ENCODE data around the gene PANX3. TPM values are rescaled to one million over a fixed set of nuclear protein-coding genes. Genes with fewer than 3 reads are reported as not detected.

The PANX3 gene, protein sequence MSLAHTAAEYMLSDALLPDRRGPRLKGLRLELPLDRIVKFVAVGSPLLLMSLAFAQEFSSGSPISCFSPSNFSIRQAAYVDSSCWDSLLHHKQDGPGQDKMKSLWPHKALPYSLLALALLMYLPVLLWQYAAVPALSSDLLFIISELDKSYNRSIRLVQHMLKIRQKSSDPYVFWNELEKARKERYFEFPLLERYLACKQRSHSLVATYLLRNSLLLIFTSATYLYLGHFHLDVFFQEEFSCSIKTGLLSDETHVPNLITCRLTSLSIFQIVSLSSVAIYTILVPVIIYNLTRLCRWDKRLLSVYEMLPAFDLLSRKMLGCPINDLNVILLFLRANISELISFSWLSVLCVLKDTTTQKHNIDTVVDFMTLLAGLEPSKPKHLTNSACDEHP
- 0.21 TPM for total RNA-seq (ENCODE audit: unreplicated experiment)
- long read RNA-seq, partial matches to known transcripts, result 0 of 1 reads
- long read RNA-seq, other reads (novel, unspliced or antisense), result 1 of 1 reads

DNA sequence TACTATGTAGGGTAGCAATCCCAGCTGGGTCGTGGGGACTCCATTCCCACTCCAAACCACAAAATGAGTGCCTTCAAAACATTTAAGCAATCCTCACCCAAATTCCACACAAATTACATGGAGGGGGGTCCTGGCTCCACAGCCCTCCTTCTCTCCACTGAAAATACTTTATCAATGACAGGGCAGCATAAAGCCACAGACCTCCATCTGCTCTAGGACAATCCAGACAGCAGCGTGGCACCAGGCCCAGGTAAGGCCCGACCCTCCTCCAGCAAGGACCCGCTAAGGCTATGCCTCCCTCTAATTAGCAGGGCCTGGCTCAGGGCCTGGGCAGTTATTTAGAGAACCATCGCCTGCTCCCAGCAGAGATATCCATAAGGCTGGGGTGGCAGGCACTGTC is at the start of gene PANX3:
TSS of gene PANX3 (plus strand) at position 365 of the 400 bp plus-strand sequence. CDS start 129 bp downstream, outside the sequence.
- Mint-ChIP-seq H3K9me3 (ENCODE audit: unreplicated experiment) (no peaks in the 10 kb centered on the region), H3K27ac (ENCODE audit: unreplicated experiment) (no peak within 1 kb of the TSS), H3K36me3 (ENCODE audit: low read depth, unreplicated experiment) (no peaks in the 10 kb centered on the region), H3K4me1 (ENCODE audit: unreplicated experiment) (peaks cover 6% of the 10 kb centered on the region), H3K27me3 (ENCODE audit: unreplicated experiment) (peaks cover 2% of the 10 kb centered on the region), H3K4me3 (ENCODE audit: unreplicated experiment) (no peak within 1 kb of the TSS)
- no peak for DNase-seq (ENCODE audit: low spot score)
- TF ChIP-seq, protein P1, sequence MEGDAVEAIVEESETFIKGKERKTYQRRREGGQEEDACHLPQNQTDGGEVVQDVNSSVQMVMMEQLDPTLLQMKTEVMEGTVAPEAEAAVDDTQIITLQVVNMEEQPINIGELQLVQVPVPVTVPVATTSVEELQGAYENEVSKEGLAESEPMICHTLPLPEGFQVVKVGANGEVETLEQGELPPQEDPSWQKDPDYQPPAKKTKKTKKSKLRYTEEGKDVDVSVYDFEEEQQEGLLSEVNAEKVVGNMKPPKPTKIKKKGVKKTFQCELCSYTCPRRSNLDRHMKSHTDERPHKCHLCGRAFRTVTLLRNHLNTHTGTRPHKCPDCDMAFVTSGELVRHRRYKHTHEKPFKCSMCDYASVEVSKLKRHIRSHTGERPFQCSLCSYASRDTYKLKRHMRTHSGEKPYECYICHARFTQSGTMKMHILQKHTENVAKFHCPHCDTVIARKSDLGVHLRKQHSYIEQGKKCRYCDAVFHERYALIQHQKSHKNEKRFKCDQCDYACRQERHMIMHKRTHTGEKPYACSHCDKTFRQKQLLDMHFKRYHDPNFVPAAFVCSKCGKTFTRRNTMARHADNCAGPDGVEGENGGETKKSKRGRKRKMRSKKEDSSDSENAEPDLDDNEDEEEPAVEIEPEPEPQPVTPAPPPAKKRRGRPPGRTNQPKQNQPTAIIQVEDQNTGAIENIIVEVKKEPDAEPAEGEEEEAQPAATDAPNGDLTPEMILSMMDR (IDR thresholded peaks at IDR 0.05; ENCODE audit: unreplicated experiment), result no peak

DNA sequence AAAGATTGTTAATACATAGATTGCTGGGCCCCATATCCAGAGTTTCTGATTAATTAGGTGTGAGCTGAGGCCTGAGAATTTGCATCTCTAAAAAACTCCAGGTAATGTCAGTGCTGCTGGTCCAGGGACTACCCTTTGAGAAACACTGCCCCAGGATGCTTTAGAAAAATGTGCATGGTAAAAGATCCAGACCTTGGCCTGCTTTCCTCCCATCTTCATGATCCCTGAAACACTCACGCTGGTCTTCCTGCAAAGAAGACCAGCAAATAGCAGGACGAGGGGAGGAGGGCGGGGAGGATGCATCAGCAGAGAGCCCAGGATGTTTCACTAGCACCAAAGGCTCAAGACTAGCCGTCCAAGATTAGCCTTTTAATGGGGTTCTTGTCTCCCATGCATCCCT is 41.5 kb upstream of the PANX3 start, which contains the start of gene OR8A1:
TSS of gene OR8A1 (plus strand) at position 301 of the 400 bp plus-strand sequence. CDS start 123 bp downstream, outside the sequence.
- Mint-ChIP-seq H3K36me3 (ENCODE audit: low read depth, unreplicated experiment) (peaks cover 7% of the 10 kb centered on the region), H3K27me3 (ENCODE audit: unreplicated experiment) (no peaks in the 10 kb centered on the region), H3K4me1 (ENCODE audit: unreplicated experiment) (peaks cover 8% of the 10 kb centered on the region), H3K4me3 (ENCODE audit: unreplicated experiment) (no peak within 1 kb of the TSS), H3K9me3 (ENCODE audit: unreplicated experiment) (no peaks in the 10 kb centered on the region), H3K27ac (ENCODE audit: unreplicated experiment) (no peak within 1 kb of the TSS)
- DNase-seq (ENCODE audit: low spot score), result no peak
- TF ChIP-seq, protein P1 (IDR thresholded peaks at IDR 0.05; ENCODE audit: unreplicated experiment), result no peak

DNA sequence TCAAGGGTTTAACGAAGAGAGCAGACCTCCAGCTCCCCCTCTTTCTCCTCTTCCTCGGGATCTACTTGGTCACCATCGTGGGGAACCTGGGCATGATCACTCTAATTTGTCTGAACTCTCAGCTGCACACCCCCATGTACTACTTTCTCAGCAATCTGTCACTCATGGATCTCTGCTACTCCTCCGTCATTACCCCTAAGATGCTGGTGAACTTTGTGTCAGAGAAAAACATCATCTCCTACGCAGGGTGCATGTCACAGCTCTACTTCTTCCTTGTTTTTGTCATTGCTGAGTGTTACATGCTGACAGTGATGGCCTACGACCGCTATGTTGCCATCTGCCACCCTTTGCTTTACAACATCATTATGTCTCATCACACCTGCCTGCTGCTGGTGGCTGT is 41.1 kb upstream of the PANX3 start:
- Mint-ChIP-seq H3K27ac (ENCODE audit: unreplicated experiment) (no peak overlapping the region), H3K4me3 (ENCODE audit: unreplicated experiment) (no peak overlapping the region), H3K9me3 (ENCODE audit: unreplicated experiment) (no peaks in the 10 kb centered on the region), H3K36me3 (ENCODE audit: low read depth, unreplicated experiment) (peaks cover 7% of the 10 kb centered on the region), H3K27me3 (ENCODE audit: unreplicated experiment) (no peaks in the 10 kb centered on the region), H3K4me1 (ENCODE audit: unreplicated experiment) (peaks cover 8% of the 10 kb centered on the region)
- TF ChIP-seq, protein P1 (IDR thresholded peaks at IDR 0.05; ENCODE audit: unreplicated experiment), result no peak
- DNase-seq (ENCODE audit: low spot score), result no peak

DNA sequence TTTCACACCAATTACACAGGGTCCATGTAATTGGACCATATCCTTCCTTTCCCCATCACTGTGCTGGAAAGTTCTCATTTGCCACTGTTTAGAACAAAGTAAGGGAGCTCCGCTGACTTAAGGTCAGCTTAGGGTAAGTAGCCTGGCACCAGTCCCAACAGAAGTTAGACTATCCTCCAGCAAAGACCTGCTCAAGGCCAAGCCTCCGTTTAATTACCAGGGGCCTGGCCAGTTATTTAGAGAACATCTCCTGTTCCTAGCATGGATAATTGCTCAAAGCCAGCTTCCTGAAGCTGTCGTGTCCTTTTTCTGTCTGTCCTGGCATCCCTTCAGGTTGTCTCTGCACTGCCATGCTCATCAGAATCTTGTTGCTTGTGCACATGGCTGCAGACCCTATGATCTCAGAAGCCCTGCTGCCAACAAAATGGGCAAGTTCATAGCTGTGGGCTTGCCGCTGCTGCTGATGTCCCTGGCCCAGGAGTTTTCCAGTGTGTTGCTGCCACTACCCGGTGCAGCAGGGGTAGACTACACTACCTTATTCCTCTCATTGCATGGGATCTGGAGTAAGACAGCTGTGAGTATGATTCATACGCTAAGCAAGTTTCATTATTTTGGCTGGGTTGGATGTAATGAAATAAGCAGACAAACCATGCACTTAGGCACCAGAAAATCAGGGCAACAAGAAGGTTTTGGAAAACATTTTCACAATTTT is 33.4 kb upstream of the PANX3 start:
- no peaks in the 10 kb centered on the region for H3K9me3 Mint-ChIP-seq (ENCODE audit: unreplicated experiment)
- H3K27ac Mint-ChIP-seq (ENCODE audit: unreplicated experiment), result no peak overlapping the region
- H3K4me3 Mint-ChIP-seq (ENCODE audit: unreplicated experiment), result no peak overlapping the region
- H3K27me3 Mint-ChIP-seq (ENCODE audit: unreplicated experiment), result peaks cover 2% of the 10 kb centered on the region
- no peaks in the 10 kb centered on the region for H3K36me3 Mint-ChIP-seq (ENCODE audit: low read depth, unreplicated experiment)
- H3K4me1 Mint-ChIP-seq (ENCODE audit: unreplicated experiment), result peaks cover 27% of the 10 kb centered on the region
- TF ChIP-seq, protein P1 (IDR thresholded peaks at IDR 0.05; ENCODE audit: unreplicated experiment), result no peak
- DNase-seq (ENCODE audit: low spot score), result no peak
